ENCODE measurements around the gene KISS1R.
"Not testable (repeated sequence)": the region's sequence is repeated elsewhere in the genome, so short reads cannot be mapped to it uniquely, and the experiment has no call there.

Gene KISS1R

GRCh38 chr19:890831-891230 lies 26.3 kb upstream of the KISS1R start:
- TF ChIP-seq, protein P1, sequence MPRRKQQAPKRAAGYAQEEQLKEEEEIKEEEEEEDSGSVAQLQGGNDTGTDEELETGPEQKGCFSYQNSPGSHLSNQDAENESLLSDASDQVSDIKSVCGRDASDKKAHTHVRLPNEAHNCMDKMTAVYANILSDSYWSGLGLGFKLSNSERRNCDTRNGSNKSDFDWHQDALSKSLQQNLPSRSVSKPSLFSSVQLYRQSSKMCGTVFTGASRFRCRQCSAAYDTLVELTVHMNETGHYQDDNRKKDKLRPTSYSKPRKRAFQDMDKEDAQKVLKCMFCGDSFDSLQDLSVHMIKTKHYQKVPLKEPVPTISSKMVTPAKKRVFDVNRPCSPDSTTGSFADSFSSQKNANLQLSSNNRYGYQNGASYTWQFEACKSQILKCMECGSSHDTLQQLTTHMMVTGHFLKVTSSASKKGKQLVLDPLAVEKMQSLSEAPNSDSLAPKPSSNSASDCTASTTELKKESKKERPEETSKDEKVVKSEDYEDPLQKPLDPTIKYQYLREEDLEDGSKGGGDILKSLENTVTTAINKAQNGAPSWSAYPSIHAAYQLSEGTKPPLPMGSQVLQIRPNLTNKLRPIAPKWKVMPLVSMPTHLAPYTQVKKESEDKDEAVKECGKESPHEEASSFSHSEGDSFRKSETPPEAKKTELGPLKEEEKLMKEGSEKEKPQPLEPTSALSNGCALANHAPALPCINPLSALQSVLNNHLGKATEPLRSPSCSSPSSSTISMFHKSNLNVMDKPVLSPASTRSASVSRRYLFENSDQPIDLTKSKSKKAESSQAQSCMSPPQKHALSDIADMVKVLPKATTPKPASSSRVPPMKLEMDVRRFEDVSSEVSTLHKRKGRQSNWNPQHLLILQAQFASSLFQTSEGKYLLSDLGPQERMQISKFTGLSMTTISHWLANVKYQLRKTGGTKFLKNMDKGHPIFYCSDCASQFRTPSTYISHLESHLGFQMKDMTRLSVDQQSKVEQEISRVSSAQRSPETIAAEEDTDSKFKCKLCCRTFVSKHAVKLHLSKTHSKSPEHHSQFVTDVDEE (CRISPR knock-in tag; IDR thresholded peaks at IDR 0.05): no peak
- no peak for ATAC-seq

DNA sequence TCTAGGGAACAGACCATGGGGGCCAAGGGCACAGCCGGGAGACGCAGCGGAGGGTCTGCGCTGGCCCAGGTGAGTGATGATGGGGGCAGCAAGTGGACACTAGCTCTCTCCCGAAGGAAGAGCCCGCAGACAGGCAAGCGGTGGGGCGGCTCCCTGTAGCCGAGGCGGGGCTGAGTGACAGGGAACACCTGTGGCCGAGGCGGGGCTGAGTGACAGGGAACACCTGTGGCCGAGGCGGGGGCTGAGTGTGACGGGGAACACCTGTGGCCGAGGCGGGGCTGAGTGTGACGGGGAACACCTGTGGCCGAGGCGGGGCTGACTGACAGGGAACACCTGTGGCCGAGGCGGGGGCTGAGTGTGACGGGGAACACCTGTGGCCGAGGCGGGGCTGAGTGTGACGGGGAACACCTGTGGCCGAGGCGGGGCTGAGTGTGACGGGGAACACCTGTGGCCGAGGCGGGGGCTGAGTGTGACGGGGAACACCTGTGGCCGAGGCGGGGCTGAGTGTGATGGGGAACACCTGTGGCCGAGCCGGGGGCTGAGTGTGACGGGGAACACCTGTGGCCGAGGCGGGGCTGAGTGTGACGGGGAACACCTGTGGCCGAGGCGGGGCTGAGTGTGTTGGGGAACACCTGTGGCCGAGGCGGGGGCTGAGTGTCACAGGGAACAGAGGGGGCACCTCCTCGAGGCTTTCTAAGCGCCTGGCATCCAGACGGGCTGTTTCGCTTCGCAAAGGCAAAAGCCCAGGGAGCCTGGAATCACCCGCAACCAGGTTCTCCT lies 25.5 kb upstream of the KISS1R start:
- not testable (repeated sequence) for ATAC-seq

DNA sequence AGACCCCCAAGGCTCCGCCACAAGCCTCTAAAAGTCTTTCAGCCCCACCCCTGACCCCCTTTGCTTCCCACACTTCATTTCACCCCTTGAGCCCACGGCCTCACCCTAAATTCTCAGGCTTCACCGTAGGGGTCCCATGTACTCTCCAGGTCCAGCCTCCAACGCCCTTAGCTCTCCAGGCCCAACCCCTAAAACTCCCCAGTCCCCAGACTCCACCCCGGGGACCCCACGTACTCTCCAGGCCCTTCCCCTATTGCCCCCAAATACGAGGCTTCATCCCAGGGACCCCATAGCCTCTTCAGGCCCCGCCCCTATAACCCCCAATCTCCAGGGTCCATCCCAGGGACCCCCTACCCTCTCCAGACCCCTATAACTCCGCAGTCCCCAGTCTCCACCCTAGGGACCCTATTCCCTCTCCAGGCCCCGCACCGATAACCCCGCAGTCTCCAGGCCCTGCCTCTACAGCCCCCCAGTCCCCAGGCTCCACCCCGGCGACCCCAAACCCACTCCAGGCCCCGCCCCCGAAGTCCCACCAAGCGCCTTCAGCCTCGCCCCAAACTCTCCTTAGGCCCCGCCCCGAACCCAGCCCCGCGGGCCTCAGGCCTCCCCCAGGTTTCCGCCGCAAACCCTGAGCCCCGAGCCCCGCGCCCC lies 24.8 kb upstream of the KISS1R start:
- no peak for TF ChIP-seq ZC3H10 (CRISPR knock-in tag; IDR thresholded peaks at IDR 0.05)
- TF ChIP-seq POU6F1 (CRISPR knock-in tag; IDR thresholded peaks at IDR 0.05; ENCODE audit: borderline replicate concordance, low read depth): no peak
- no peak for TF ChIP-seq ARNTL (CRISPR knock-in tag; IDR thresholded peaks at IDR 0.05; ENCODE audit: borderline replicate concordance, low read depth)
- no peak for TF ChIP-seq TCF4 (CRISPR knock-in tag; IDR thresholded peaks at IDR 0.05; ENCODE audit: borderline replicate concordance)
- no peak for TF ChIP-seq PATZ1 (CRISPR knock-in tag; IDR thresholded peaks at IDR 0.05; ENCODE audit: borderline replicate concordance)
- no peak for TF ChIP-seq ZNF8 (CRISPR knock-in tag; IDR thresholded peaks at IDR 0.05)
- TF ChIP-seq GLIS3 (CRISPR knock-in tag; IDR thresholded peaks at IDR 0.05): no peak
- TF ChIP-seq ZFP3 (CRISPR knock-in tag; IDR thresholded peaks at IDR 0.05): no peak
- TF ChIP-seq CREB5 (CRISPR knock-in tag; IDR thresholded peaks at IDR 0.05; ENCODE audit: low read depth): no peak
- no peak; the same call in 2 of the 3 replicates for ATAC-seq

- TF ChIP-seq TOX (CRISPR knock-in tag; IDR thresholded peaks at IDR 0.05; ENCODE audit: borderline replicate concordance) (no peak), CSRNP3 (CRISPR knock-in tag; IDR thresholded peaks at IDR 0.05) (no peak), OSR1 (CRISPR knock-in tag; IDR thresholded peaks at IDR 0.05) (no peak), SNAI2 (CRISPR knock-in tag; IDR thresholded peaks at IDR 0.05) (no peak), ZFP30 (CRISPR knock-in tag; IDR thresholded peaks at IDR 0.05) (no peak), POU6F1 (CRISPR knock-in tag; IDR thresholded peaks at IDR 0.05; ENCODE audit: borderline replicate concordance, low read depth) (no peak), ZNF70 (CRISPR knock-in tag; IDR thresholded peaks at IDR 0.05) (no peak)
- TF ChIP-seq, protein P1 (CRISPR knock-in tag; IDR thresholded peaks at IDR 0.05): no peak
- ATAC-seq: peak; percentile 95
These were observed 24.0 kb upstream of the KISS1R start, which contains the start of the genes MED16 and RNU6-9 for GRCh38 chr19:892894-893689. MED16 (minus strand) TSS chr19:893187; CDS start chr19:891131, 2,056 bp downstream. RNU6-9 (plus strand) TSS chr19:893484.

Data from SK-N-SH treated with all-trans-retinoic acid at 6 μM for 48 hours (cell line).